HG03025 (cell line): ENCODE measurements around the gene BPNT1.
"Not testable (repeated sequence)": the region's sequence is repeated elsewhere in the genome, so short reads cannot be mapped to it uniquely, and the experiment has no call there.

Source experiments
- ATAC-seq: cut with Tn5 transposase; IDR thresholded peaks from one replicate; pipeline ENCODE4 v1.9.1; 2021; ENCODE audit warnings: mild to moderate bottlenecking, moderate library complexity; ENCODE audit not compliant: unreplicated experiment, low FRiP score

BPNT1 gene

GRCh38 chr1:220084460-220084859 is 5.1 kb downstream of the BPNT1 start:
- no peak for ATAC-seq

GRCh38 chr1:220077887-220078286 is 11.7 kb downstream of the BPNT1 start:
- no peak for ATAC-seq

- no peak for ATAC-seq
Observed at GRCh38 chr1:220076861-220077762, 12.5 kb downstream of the BPNT1 start.

- no peak for ATAC-seq
Observed at GRCh38 chr1:220067269-220068204, 22.1 kb downstream of the BPNT1 start.

GRCh38 chr1:220062629-220063028 is 27.0 kb downstream of the BPNT1 start:
- ATAC-seq: no peak

GRCh38 chr1:220060876-220061275 is 28.7 kb downstream of the BPNT1 start:
- ATAC-seq: no peak

GRCh38 chr1:220056374-220056773 is 33.2 kb downstream of the BPNT1 start:
- ATAC-seq: no peak

- peak; percentile 97 for ATAC-seq
Observed at GRCh38 chr1:220046052-220046930, 43.3 kb downstream of the BPNT1 start, which contains the start of gene EPRS1. Gene EPRS1, minus strand, starts transcription at chr1:220046505. Its CDS starts 117 bp downstream, at chr1:220046388.

GRCh38 chr1:220045356-220046051 is 44.1 kb downstream of the BPNT1 start:
- no peak for ATAC-seq

- ATAC-seq: no peak
Observed at GRCh38 chr1:220044678-220045355, 44.8 kb downstream of the BPNT1 start.

- ATAC-seq: no peak
Observed at GRCh38 chr1:220043646-220044045, 45.9 kb downstream of the BPNT1 start.

GRCh38 chr1:220040028-220040596 is 49.5 kb downstream of the BPNT1 start:
- ATAC-seq: no peak

GRCh38 chr1:220038640-220039039 is 50.9 kb downstream of the BPNT1 start:
- no peak for ATAC-seq

- ATAC-seq: not testable (repeated sequence)
Observed at GRCh38 chr1:220037810-220038209, 51.8 kb downstream of the BPNT1 start.

GRCh38 chr1:220032911-220033310 is 56.7 kb downstream of the BPNT1 start:
- no peak for ATAC-seq

GRCh38 chr1:220031287-220031686 is 58.3 kb downstream of the BPNT1 start:
- ATAC-seq: no peak

GRCh38 chr1:220028346-220028895 is 61.2 kb downstream of the BPNT1 start:
- no peak for ATAC-seq

- ATAC-seq: no peak
Observed at GRCh38 chr1:220019071-220019470, 70.5 kb downstream of the BPNT1 start.
